DMS79 treated with DMSO at 0.1 percent for 48 hours (cell line): ENCODE measurements around the gene FOSL2.
A peak's percentile ranks its signal among the peaks of the same experiment; 100 is the strongest.

ENCODE experiments used
- DNase-seq: peaks from one replicate; lab custom pipeline; 2025; lab: John Stamatoyannopoulos, UW

FOSL2 gene

DNA sequence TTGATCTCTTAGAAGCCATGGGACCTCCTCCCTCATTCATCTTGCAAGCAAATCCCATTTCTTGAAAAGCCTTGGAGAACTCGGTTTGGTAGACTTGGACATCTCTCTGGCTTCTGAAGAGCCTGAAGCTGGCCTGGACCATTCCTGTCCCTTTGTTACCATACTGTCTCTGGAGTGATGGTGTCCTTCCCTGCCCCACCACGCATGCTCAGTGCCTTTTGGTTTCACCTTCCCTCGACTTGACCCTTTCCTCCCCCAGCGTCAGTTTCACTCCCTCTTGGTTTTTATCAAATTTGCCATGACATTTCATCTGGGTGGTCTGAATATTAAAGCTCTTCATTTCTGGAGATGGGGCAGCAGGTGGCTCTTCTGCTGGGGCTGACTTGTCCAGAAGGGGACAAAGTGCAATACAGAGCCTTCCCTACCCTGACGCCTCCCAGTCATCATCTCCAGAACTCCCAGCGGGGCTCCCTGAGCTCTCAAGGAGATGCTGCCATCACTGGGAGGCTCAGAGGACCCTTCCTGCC is 20.0 kb downstream of the FOSL2 start:
- DNase-seq = no peak

DNA sequence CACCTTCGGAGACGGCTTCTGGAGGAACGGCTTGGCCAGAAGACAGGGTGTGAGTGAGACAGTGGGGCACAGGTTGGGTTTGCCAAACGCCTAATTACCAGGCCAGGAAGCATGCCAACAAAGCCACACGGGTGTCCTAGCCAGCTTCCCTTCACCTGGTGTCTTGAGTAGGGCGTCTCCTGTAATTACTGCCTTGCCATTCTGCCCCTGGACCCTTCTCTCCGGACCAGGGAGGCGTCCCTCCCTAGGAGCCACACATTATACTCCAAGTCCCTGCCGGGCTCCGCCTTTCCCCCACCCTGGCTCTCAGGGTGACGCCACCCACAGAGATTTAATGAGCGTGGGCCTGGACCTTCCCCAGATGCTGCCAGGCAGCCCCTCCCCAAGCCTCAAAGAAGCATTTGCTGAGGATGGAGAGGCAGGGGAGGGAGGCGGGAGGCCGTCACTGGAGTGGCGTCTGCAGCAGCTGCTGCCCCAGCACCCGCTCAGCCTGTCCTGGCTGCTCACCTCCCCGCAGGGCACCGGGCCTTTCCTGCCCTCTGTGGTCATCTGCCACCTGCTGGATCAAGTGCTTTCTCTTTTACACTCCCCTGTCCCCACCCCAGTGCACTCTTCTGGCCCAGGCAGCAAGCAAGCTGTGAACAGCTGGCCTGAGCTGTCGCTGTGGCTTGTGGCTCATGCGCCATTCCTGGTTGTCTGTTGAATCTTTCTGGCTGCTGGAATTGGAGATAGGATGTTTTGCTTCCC is 20.7 kb downstream of the FOSL2 start:
- DNase-seq = peak; percentile 87

DNA sequence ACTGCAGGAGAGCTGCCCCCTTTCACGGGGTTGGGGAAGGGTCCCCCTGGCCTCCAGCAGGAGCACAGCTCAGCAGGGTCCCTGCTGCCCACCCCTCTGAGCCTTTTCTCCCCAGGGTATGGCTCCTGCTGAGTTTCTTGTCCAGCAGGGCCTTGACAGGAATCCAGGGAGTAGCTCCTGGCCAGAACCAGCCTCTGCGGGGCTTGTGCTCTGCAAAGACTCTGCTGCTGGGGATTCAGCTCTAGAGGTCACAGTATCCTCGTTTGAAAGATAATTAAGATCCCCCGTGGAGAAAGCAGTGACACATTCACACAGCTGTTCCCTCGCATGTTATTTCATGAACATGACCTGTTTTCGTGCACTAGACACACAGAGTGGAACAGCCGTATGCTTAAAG is 21.2 kb downstream of the FOSL2 start:
- no peak for DNase-seq

DNA sequence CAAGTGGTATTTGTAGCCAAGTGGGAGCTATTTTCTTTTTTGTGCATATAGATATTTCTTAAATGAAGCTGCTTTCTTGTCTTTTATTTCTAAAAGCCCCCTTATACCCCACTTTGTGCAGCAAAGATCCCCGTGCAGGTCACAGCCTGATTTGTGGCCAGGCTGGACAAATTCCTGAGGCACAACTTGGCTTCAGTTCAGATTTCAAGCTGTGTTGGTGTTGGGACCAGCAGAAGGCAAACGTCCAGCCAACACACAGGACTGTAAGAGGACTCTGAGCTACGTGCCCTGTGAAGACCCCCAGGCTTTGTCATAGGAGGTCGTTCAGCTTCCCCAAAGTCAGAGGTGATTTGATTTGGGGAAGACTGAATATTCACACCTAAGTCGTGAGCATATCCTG is 21.9 kb downstream of the FOSL2 start:
- no peak for DNase-seq

DNA sequence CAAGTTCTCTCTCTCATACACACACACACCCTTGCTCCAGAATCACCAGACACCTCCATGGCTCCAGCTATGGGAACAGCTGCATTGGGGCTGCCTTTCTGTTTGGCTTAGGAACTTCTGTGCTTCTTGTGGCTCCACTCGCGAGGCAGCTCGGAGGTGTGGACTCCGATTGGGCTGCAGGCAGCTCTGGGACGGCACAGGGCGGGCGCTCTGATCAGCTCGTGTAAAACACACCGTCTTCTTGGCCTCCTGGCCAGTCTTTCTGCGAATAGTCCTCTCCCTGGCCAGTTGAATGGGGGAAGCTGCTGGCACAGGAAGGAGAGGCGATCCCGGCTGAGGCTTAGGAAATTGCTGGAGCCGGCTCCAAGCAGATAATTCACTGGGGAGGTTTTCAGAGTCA is 22.4 kb downstream of the FOSL2 start:
- no peak for DNase-seq

DNA sequence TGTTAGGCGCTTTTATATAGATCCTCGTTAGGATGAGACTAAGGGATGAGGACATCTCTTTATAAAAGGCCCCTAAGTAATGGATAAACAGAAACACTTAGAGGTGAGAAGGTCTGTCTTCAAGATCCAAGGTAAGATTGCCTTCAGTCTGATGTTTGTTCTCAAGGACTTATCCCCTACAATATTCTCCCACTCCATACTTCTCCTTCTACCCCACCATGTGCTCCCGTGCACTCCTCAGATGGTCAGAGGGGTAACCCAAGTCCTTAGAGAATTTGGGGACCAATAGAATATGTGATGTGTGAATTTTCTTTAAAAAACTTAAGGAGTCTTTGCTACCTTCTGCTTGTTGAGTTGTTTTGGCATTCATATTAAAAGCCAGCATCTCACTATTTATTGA is 23.1 kb downstream of the FOSL2 start:
- DNase-seq = no peak

DNA sequence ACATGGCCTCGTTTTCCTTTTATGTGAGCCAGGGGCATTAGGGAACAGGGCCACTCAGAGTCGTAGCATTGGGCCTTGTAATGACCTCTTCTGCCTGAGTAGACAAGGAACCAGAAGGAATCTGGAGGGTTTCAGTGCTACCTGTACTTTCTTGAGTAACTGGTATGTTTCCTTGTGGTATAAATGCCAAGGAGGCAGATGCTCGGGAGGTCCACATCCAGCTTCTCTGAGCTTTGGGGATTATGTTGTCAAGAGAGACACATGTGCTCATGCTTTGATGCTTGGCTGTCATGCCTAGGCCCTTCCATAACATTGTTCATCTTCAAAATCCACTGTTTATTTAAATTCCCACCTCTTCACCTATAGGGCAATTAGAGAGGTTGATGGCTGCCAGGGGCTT is 26.3 kb downstream of the FOSL2 start:
- no peak for DNase-seq

DNA sequence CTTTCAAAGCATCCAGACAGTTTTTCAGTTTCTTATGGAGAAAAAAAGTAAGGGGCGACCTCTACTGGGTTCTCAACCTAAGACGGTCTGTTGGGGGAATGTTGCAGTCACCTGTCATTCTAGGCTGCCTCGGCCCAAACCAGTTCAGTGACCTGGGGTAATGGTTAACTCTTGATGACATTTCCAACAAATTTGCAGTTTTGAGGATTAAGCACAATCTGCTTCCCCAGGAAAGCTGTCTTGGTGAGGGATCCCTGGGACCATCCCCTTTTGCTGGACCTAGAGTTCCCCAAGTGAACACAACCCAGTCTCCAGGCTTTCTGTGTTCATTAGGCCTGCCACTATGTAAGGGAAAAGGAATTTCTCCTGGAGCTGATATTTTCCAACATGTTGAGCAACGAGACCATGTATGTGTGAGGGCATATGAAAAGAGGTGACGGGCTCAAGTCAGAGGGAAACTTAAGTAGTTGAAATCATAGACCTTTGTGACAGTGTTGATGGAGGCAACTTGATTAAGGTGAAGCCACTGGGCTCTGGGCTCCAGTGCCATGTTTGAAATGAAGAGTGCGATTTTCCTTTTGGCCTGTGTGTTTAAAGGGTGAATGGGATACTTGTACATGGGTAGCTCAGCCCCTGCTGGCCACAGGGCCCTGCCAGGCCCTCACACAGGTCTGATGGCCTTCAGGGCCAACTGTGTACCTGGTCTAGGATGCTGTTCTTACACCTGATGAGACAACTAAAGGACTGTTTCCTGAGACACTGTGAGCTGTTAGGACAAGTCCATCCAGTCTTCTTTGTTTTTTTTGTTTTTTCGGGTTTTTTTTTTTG is 27.0 kb downstream of the FOSL2 start:
- DNase-seq = no peak

DNA sequence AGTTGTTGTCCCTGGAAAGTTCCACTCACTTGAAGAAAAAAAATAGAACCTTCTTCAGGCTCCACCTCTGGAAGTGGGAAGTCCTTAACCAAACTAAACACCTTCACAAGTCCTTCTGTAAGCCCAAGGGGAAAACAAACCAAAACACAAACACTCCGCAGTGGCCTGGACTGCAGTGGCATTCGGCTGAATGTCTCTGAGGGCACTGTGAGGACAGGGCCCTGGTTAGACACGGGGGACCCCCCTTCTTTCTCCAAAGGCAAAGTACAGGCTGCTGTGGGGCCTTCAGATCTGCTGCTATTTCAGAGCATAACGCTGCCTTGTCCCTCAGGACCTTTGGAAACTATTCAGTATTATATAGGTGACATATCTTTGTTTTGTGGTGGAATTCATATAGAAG is 28.1 kb downstream of the FOSL2 start:
- no peak for DNase-seq

DNA sequence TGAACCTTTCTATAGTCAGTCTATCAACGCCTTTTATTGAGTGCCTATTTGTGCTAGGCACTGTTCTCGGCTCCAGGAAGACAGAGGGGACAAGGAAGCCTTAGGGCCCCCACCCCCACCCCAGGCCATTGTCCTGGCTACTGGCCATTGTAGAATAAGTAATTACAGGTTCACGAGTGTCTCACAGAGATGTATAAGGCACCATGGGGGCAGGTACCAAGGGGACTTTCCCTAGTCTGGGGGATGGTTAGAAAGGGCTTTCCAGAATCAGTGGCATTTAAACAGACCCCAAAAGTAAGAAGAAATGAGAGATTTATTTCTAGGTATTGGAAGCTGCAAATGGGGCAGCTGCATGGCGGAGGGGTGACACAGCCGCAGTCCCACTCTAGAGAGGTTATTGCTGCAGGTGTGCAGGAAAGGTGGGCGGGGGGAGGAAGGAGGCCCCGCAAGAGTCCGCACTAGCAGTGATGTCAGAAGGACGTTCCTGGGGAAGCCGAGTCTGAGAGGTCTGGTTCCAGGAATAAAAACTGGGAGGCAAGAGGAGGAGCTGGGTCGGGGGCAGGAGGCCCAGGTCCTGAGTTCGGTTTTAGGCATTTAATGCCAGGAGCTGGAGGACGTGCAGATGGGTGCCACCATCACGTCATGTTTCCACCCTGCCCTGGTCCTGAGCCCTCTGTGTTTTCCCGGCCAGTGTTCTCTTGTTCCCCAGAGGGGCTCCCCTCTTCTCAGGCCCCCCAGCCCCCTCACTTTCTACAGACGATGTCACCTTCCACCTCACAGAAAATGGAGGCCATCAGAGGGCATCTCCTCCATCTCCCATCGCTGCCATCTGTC is 30.5 kb downstream of the FOSL2 start:
- DNase-seq = no peak

DNA sequence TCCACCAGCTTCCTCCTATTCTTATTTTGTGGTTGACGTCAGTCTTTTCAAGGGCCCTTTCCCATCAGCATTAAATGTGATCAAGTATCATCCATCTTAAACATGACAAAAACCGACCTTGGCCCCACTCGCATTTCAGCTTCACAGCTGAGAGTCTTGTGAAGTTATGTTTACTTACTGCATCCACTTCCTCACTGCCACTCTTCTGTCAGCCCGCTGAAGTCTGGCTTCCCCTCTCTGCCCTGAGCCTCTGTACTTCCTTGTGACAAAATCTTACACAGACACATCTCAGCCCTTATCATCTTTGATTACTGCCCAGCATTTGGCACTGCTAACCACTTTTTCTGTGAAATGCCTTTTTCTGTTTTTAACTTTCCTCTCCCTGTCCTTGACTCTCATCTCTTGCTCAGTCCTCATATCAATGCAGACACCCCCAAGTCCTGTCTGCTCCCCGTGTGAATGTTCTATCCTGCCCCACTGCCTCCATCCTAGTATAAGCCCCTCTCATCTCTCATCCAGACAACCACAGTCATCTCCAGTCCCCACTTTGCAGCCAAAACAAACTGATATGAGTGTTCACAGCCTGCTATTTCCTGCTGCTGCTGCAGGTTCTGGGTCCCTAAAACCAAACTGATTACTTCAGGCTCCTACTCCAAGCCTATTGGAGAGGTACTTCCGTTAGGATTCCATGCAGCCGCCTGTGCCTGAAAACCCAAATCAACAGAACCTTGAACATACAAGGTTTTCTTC is 31.4 kb downstream of the FOSL2 start:
- peak; percentile 83 for DNase-seq

DNA sequence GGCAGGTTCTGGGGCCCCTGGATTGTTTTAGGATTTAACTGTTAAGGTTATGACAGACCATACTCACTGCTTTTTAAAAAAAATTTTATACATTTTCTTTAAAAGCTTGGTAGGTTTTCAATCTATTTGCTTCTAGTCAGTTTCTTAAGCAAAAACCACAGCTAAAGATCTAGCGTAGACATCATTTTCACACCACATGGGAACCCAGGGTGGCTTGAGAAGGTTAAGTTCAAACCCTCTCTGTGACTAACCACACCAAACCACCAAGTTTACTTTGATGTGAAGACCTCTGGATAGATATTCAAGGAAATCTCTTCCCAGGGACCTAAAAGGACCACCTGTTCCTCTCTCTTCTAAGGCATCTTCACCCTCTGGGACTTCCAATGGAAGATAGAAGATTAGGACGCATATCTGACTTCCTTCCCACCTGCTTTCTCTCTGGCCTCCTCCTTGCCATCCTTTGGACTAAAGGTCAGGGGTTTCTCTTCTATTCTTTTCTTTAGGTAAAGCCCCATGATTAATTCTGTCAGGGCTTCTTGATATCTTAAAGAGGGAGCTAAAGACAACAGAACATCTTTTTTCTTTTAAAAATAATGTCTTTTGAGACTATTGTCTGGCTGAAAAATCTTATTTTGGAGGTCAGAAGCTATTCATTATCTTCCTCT is 32.3 kb downstream of the FOSL2 start:
- no peak for DNase-seq

DNA sequence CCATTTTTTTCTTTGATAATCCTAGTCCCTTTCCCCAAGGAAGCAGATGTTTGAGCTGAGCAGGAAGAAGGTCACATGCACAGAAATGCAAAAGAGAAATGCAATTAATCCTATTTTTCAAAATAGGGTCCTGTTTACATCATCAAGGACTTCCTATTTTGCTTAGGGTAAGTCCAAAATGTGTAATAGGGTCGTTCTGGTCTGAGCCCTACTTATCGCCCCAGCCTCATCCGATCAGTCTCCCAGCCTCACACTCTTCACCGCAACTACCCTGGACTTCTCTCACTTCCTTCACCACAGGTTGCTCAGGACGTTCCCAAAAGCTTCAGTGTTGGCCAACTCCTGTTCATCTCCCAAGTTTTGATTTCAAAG is 32.8 kb downstream of the FOSL2 start:
- no peak for DNase-seq

DNA sequence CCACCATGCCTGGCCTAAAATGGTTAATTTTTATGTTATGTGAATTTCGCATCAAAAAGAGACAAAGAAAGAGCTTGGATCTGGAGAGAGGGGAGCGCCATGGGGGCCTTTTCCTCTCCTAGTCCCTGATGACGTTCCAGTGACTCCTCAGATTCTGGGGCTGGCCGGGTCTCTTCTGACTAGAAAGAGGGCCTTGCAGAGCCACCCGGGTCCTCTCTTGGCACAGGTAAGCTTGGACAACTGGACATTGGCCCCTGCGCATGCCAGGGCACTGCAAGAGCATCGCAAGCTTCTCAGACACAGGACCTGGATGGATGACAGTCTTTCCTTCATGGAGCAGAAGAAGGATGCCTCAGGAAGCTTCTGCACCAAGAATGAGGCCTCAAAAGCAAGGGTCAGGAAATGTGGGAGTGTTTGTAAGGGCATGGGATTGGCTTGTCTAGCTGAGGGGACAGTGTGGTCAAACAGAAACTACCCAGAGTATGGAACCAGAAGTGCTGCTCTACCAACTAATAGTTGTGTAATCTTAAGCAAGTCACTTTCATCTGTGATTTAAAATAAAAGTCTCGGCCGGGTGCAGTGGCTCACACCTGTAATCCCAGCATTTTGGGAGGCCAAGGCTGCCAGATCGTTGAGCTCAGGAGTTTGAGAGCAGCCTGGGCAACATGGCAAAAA is 35.2 kb downstream of the FOSL2 start:
- no peak for DNase-seq

DNA sequence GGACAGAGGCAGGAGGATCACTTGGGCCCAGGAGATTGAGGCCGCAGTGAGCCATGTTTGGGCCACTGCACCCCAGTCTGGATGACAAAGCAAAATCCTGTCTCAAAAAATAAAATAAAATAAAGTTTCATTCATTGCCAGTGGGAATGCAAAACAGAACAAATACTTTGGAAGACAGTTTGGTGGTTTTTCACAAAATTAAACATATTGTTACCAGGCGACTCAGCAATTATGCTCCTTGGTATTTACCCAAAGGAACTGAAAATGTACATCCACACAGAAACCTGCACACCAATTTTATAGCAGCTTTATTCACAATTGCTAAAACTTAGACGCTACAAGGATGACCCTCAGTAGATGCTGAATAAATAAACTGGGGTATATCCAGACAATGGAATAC is 35.8 kb downstream of the FOSL2 start:
- DNase-seq = no peak

DNA sequence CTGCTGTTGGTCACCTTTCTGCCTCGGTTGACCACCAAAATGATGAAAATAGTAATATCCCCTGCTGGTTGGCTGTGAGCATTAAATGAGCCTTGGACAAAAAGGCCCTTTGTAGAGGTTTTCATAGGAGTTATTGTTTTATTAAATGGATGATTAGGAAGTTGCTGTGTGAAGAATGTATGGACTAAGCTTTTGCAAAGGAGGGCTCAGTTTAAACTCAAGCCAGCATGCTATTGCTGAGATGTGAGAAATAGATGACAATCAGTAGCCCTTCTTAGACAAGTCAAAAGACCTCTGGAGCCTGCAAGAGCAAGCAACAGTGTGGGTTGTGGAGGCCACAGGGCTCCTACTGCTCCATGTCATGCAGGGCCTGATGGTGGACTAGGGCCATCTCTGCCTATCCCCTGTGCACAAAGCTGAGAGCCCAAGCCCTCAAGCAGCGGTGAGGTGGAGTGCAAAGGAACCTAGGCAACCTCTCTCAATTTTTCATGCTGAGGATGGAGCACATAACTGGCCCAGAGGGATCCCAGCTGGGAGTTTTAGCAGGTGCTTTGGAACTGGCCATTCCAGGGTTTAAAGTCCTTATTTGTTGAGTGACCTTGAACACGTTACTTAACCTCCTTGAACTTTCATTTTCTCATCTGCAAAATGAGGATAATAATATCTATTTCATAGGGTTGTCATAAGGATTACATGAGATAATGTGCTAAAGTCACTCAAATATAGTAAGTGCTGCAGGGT is 37.1 kb downstream of the FOSL2 start:
- no peak for DNase-seq

DNA sequence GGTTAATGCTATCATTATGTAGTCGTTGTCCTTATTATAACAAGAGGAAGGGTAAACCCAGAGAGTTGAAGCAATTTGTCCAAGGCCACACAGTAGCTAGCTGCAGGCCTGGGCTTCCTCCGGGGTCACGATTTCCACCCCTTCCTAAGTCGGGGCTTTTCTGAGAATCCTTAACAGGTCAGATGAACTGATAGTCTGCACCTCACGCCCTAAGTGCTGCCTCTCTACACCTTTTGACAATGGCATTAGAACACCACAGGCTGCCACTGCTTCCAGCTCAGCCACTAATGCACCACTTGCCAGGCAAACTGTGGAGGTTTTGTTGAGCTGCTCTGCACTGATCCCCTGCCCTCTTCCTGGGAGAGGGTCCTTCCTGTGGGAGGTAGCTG is 37.7 kb downstream of the FOSL2 start:
- no peak for DNase-seq

DNA sequence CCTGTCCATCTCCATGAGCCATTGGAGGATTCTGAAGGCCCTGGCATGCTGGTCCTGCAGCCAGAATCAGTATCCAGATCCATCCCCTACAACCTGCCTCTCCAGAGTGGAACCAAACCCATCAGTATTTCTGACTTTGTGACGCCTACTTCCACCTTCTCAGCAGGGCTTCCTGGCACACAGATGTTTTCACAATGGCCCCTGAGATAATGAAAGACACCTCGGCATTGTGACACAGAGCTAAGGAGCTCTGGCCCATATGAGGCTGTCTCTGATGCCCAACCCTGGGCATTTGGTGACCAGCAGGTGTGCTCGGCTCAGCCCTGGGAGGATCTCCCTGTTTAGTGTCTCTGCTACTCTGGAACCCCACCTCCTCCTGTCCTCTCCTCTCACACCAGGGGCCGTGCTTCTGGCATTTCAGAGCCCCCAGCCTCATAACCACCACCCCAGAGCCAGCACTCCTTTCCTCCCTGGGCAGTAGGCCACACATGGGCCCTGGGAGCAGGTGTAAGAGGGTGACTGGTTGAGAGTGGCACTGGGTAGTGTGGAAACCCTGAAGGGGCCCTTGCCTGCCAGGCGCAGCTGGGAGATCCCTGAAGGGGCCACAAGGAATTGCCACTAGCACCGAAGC is 38.2 kb downstream of the FOSL2 start:
- DNase-seq = no peak

DNA sequence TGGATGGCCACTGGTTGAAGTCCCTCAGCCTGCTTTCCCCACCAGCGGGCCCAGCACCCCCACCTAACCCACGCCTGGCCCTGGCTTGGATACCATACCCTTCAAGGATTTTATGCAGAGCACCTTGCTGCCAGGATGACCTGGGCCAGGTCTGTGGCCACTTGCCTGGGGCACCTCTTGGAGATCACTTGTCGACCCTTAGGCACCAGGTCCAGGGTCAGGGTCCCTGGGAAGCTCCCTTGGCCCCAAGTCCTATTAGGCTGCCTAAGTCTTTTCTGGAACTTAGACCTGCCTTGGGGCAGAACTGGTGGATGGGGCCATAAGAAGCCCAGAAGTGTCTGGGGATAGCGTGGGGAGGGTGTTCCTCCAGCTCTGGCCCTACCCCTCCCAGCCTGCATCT is 39.1 kb downstream of the FOSL2 start:
- no peak for DNase-seq

DNA sequence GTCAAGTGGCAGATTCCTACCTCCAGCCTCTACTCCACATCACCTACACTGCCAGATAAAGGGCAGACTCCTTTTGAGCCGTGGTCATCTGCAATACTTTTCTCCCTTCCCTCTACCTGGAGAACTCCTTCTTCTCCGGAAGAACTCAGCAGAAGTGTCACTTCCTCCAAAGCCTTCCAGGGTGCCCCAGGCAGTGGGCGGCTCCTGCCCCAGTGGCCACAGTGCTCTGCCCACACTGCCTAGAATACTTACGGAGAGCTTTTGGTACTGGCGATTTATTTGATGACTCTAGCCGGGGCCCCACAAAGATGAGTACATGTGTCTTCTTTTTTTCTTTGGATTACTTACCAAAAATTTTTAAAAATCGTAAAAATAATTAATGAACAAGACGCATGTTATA is 39.7 kb downstream of the FOSL2 start:
- no peak for DNase-seq
